Neuronal stem cell (in vitro differentiated cells): ENCODE results near the gene DYNC1I2.

ENCODE experiments used
- DNase-seq: peaks from one replicate; pipeline ENCODE4 v3.0.0-alpha.2; 2013; ENCODE audit warnings: low spot score
- H2AFZ ChIP-seq: one replicate; pipeline ENCODE4 v1.6.1; 2013; ENCODE audit warnings: mild to moderate bottlenecking, low read length, inconsistent platforms
- H2AK5ac ChIP-seq: 2 replicates; pipeline ENCODE4 v1.6.1; 2013; ENCODE audit warnings: low read depth, mild to moderate bottlenecking, inconsistent platforms, low read length, moderate library complexity, mixed read lengths
- H2BK120ac ChIP-seq: 2 replicates; pipeline ENCODE4 v1.6.1; 2013; ENCODE audit warnings: low read depth, mild to moderate bottlenecking, inconsistent platforms, low read length, moderate library complexity, mixed read lengths
- H2BK12ac ChIP-seq: one replicate; pipeline ENCODE4 v1.6.1; 2013; ENCODE audit warnings: low read length, inconsistent platforms
- H2BK15ac ChIP-seq: 2 replicates; pipeline ENCODE4 v1.6.1; 2013; ENCODE audit warnings: mild to moderate bottlenecking, low read length, inconsistent platforms, mixed read lengths
- H2BK5ac ChIP-seq: one replicate; pipeline ENCODE4 v1.6.1; 2013; ENCODE audit warnings: inconsistent platforms, mild to moderate bottlenecking, low read length, moderate library complexity
- H3K14ac ChIP-seq: one replicate; pipeline ENCODE4 v1.6.1; 2013; ENCODE audit warnings: low read length, inconsistent platforms
- H3K18ac ChIP-seq: 2 replicates; pipeline ENCODE4 v1.6.1; 2013; ENCODE audit warnings: low read length, inconsistent platforms
- H3K23ac ChIP-seq: 2 replicates; pipeline ENCODE4 v1.6.1; 2013; ENCODE audit warnings: low read depth, mild to moderate bottlenecking, mixed read lengths, low read length, inconsistent platforms; ENCODE audit not compliant: poor library complexity
- H3K27ac ChIP-seq: replicated peaks from 3 replicates; pipeline ENCODE4 v1.5.1; 2013; ENCODE audit warnings: low read length, inconsistent platforms
- H3K27me3 ChIP-seq, 3 experiments: 2 replicates each; pipeline ENCODE4 v1.6.1; 2013; ENCODE audit warnings: low read length in 3 of 3, mild to moderate bottlenecking in 2 of 3, inconsistent platforms in 1 of 3, low read depth in 1 of 3, mixed read lengths in 1 of 3, moderate library complexity in 1 of 3; ENCODE audit not compliant: control insufficient read depth in 3 of 3, insufficient read depth in 3 of 3
- H3K36me3 ChIP-seq, 2 donors: replicated peaks in 1 of 2; 2 replicates each; pipeline ENCODE4 v1.6.1; 2013; ENCODE audit warnings: low read length in 2 of 2; ENCODE audit not compliant: control insufficient read depth in 2 of 2, insufficient read depth in 2 of 2
- H3K4ac ChIP-seq: 2 replicates; pipeline ENCODE4 v1.6.1; 2013; ENCODE audit warnings: inconsistent platforms, mild to moderate bottlenecking, low read length, moderate library complexity
- H3K4me1 ChIP-seq, 2 donors: 1 replicate in 1 of 2; 2 replicates in 1 of 2; pipeline ENCODE4 v1.6.1; 2013; ENCODE audit warnings: low read length in 2 of 2, low read depth in 1 of 2; ENCODE audit not compliant: control insufficient read depth in 2 of 2, insufficient read depth in 1 of 2
- H3K4me2 ChIP-seq: one replicate; pipeline ENCODE4 v1.6.1; 2013; ENCODE audit warnings: mild to moderate bottlenecking, low read length, inconsistent platforms; ENCODE audit not compliant: insufficient read depth, poor library complexity, severe bottlenecking
- H3K4me3 ChIP-seq, 2 donors: 2 replicates each; pipeline ENCODE4 v1.5.1; 2013; ENCODE audit warnings: low read length in 2 of 2, mild to moderate bottlenecking in 2 of 2, inconsistent platforms in 1 of 2, moderate library complexity in 1 of 2
- H3K79me1 ChIP-seq: one replicate; pipeline ENCODE4 v1.6.1; 2013; ENCODE audit warnings: low read depth, mild to moderate bottlenecking, inconsistent platforms, low read length, moderate library complexity
- H3K9ac ChIP-seq: one replicate; pipeline ENCODE4 v1.6.1; 2013; ENCODE audit warnings: mild to moderate bottlenecking, low read depth, low read length, inconsistent platforms; ENCODE audit not compliant: poor library complexity
- H3K9me3 ChIP-seq, 2 donors: replicated peaks in 1 of 2; 2 replicates each; pipeline versions ENCODE3 to v1.6.1; 2013; ENCODE audit warnings: low read length in 2 of 2, mild to moderate bottlenecking in 2 of 2, inconsistent platforms in 1 of 2, low read depth in 1 of 2, mixed read lengths in 1 of 2, moderate library complexity in 1 of 2; ENCODE audit not compliant: control insufficient read depth in 2 of 2, insufficient read depth in 1 of 2
- H4K8ac ChIP-seq: one replicate; pipeline ENCODE4 v1.6.1; 2013; ENCODE audit warnings: low read depth, mild to moderate bottlenecking, inconsistent platforms, low read length, moderate library complexity
- H4K91ac ChIP-seq: one replicate; pipeline ENCODE4 v1.6.1; 2013; ENCODE audit warnings: low read length, low read depth, mild to moderate bottlenecking, inconsistent platforms; ENCODE audit not compliant: poor library complexity
- WGBS, 2 donors: extraction: QIAGEN DNeasy Blood & Tissue Kit; methylation state at CpG; one replicate each; pipeline ENCODE4 v1.1.7; 2013; ENCODE audit warnings: missing lambda C conversion rate in 2 of 2, mixed read lengths in 1 of 2; ENCODE audit not compliant: insufficient read length in 2 of 2, insufficient replicate concordance in 1 of 2; ENCODE audit errors: extremely low coverage in 2 of 2; 5-methylcytosine and 5-hydroxymethylcytosine counted together

DYNC1I2 gene

GRCh38 chr2:171762879-171763573 lies 75.8 kb downstream of the DYNC1I2 start:
- Histone ChIP-seq H3K4ac (no peak overlapping the region), H3K79me1 (no peaks in the 10 kb centered on the region), H3K4me2 (no peak overlapping the region), H3K9ac (no peak overlapping the region), H4K8ac (no peak overlapping the region), H3K9me3 (no peaks in the 10 kb centered on the region), H3K4me1 (peaks cover 0 to 1% of the 10 kb centered on the region in 2 donors), H3K27me3 (no peaks in the 10 kb centered on the region), H4K91ac (no peak overlapping the region), H2AFZ (no peak overlapping the region), H2BK12ac (no peak overlapping the region), H3K18ac (no peak overlapping the region), H3K27ac (no peak overlapping the region), H2AK5ac (no peak overlapping the region), H3K23ac (no peak overlapping the region), H2BK5ac (no peak overlapping the region), H3K14ac (no peak overlapping the region), H3K4me3 (no peak overlapping the region), H2BK15ac (no peak overlapping the region), H3K36me3 (peaks cover 1 to 43% of the 10 kb centered on the region in 2 donors), H2BK120ac (no peak overlapping the region)
- no peak for DNase-seq
- no CpG with 5 or more reads among the region's 2 CpGs for WGBS, 2 donors

- no peak overlapping the region for H3K27ac ChIP-seq
- H3K9ac ChIP-seq: no peak overlapping the region
- H3K18ac ChIP-seq: no peak overlapping the region
- H3K4me2 ChIP-seq: no peak overlapping the region
- WGBS, 2 donors: no CpG with 5 or more reads among the region's 3 CpGs
- no peak overlapping the region for H3K4me3 ChIP-seq
- DNase-seq: no peak
- H2BK120ac ChIP-seq: no peak overlapping the region
- peaks cover 1 to 43% of the 10 kb centered on the region in 2 donors for H3K36me3 ChIP-seq
- H3K27me3 ChIP-seq: no peaks in the 10 kb centered on the region
- peaks cover 0 to 1% of the 10 kb centered on the region in 2 donors for H3K4me1 ChIP-seq
- no peak overlapping the region for H2BK5ac ChIP-seq
- H3K23ac ChIP-seq: no peak overlapping the region
- H2BK15ac ChIP-seq: no peak overlapping the region
- H3K79me1 ChIP-seq: no peaks in the 10 kb centered on the region
- H4K91ac ChIP-seq: no peak overlapping the region
- H4K8ac ChIP-seq: no peak overlapping the region
- no peak overlapping the region for H2BK12ac ChIP-seq
- no peak overlapping the region for H2AK5ac ChIP-seq
- H3K9me3 ChIP-seq: no peaks in the 10 kb centered on the region
- H3K14ac ChIP-seq: no peak overlapping the region
- H3K4ac ChIP-seq: no peak overlapping the region
- no peak overlapping the region for H2AFZ ChIP-seq
These were observed 76.3 kb downstream of the DYNC1I2 start for GRCh38 chr2:171763602-171764001.

- no peak overlapping the region for H3K4me2 ChIP-seq
- H3K4me1 ChIP-seq: no peaks in the 10 kb centered on the region
- H3K4me3 ChIP-seq: no peak overlapping the region
- H4K8ac ChIP-seq: no peak overlapping the region
- H3K79me1 ChIP-seq: no peaks in the 10 kb centered on the region
- no peak overlapping the region for H2BK12ac ChIP-seq
- H2AK5ac ChIP-seq: no peak overlapping the region
- H3K4ac ChIP-seq: no peak overlapping the region
- no peak overlapping the region for H3K18ac ChIP-seq
- H2AFZ ChIP-seq: no peak overlapping the region
- no peak overlapping the region for H2BK15ac ChIP-seq
- no peak overlapping the region for H3K14ac ChIP-seq
- H3K27me3 ChIP-seq: no peaks in the 10 kb centered on the region
- DNase-seq: no peak
- H2BK5ac ChIP-seq: no peak overlapping the region
- no peaks in the 10 kb centered on the region for H3K36me3 ChIP-seq
- no peak overlapping the region for H3K9ac ChIP-seq
- no peak overlapping the region for H4K91ac ChIP-seq
- H2BK120ac ChIP-seq: no peak overlapping the region
- no peak overlapping the region for H3K23ac ChIP-seq
- H3K27ac ChIP-seq: no peak overlapping the region
- H3K9me3 ChIP-seq: peaks cover 0 to 7% of the 10 kb centered on the region in 2 donors
These were observed 84.2 kb downstream of the DYNC1I2 start for GRCh38 chr2:171771463-171771862.

- H2AK5ac ChIP-seq: no peak overlapping the region
- no peak overlapping the region for H3K4ac ChIP-seq
- H3K27me3 ChIP-seq: no peaks in the 10 kb centered on the region
- no peak overlapping the region for H2AFZ ChIP-seq
- H3K9ac ChIP-seq: no peak overlapping the region
- no peak overlapping the region for H4K8ac ChIP-seq
- no peak for DNase-seq
- H3K36me3 ChIP-seq: no peaks in the 10 kb centered on the region
- no peaks in the 10 kb centered on the region for H3K79me1 ChIP-seq
- H3K4me2 ChIP-seq: no peak overlapping the region
- H4K91ac ChIP-seq: no peak overlapping the region
- H2BK120ac ChIP-seq: no peak overlapping the region
- H3K18ac ChIP-seq: no peak overlapping the region
- H2BK5ac ChIP-seq: no peak overlapping the region
- peaks cover 0 to 7% of the 10 kb centered on the region in 2 donors for H3K9me3 ChIP-seq
- no peak overlapping the region for H2BK15ac ChIP-seq
- no peak overlapping the region for H2BK12ac ChIP-seq
- no peak overlapping the region for H3K4me3 ChIP-seq
- no peak overlapping the region for H3K27ac ChIP-seq
- no peak overlapping the region for H3K23ac ChIP-seq
- no peaks in the 10 kb centered on the region for H3K4me1 ChIP-seq
- no CpG with 5 or more reads among the region's 5 CpGs for WGBS, 2 donors
- no peak overlapping the region for H3K14ac ChIP-seq
These were observed 85.1 kb downstream of the DYNC1I2 start for GRCh38 chr2:171772373-171772772.
